NCI-H345 (cell line): Measurements from ENCODE around the gene KCNAB2.
A peak's percentile ranks its signal among the peaks of the same experiment; 100 is the strongest.

ENCODE experiments used
- DNase-seq: peaks from one replicate; lab custom pipeline; 2025; lab: John Stamatoyannopoulos, UW

KCNAB2 gene

DNA sequence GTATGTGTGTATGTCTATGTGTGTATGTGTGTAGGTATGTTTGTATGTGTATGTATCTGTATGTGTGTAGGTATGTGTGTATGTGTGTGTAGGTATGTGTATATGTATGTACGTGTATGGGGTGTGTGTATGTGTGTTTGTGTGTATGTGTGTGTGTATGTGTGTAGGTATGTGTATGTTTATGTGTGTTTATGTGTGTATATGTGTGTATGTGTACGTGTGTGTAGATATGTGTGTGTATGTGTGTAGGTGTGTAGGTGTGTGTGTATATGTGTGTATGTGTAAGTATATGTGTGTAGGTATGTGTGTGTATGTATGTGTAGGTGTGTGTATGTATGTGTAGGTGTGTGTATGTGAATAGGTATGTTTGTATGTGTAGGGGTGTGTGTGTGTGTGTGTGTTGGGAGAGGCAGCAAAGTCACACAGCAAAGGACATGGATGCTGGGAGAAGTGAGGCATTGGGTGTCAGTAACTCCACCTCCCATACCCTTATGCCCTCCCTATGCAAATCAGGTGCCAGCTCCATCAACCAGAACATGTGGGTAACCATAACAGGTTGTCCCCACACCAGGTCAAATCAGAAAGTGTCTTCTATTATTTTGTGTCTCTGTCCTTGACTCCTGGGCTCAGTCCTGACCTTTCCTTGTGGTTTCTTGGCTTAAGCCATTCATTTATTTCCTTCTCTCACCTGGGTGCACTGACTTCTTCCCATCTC is 15.0 kb upstream of the KCNAB2 start:
- DNase-seq = no peak

DNA sequence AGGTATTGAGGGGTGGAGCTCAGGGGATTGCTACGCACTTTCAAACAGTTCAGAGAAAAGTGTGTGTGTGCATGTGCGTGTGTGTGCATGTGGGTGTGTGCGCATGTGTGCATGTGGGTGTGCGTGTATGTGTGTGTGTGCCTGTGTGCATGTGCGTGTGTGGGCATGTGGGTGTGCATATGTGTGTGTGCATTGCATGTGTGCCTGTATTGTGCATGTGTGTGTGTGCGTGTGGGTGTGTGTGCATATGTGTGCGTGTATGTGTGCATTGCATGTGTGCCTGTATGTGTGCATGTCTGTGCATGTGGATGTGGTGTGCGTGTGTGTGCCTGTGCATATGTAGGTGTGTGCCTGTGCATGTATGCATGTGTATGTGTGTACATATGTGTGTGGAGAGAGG is 12.6 kb upstream of the KCNAB2 start:
- DNase-seq = no peak

DNA sequence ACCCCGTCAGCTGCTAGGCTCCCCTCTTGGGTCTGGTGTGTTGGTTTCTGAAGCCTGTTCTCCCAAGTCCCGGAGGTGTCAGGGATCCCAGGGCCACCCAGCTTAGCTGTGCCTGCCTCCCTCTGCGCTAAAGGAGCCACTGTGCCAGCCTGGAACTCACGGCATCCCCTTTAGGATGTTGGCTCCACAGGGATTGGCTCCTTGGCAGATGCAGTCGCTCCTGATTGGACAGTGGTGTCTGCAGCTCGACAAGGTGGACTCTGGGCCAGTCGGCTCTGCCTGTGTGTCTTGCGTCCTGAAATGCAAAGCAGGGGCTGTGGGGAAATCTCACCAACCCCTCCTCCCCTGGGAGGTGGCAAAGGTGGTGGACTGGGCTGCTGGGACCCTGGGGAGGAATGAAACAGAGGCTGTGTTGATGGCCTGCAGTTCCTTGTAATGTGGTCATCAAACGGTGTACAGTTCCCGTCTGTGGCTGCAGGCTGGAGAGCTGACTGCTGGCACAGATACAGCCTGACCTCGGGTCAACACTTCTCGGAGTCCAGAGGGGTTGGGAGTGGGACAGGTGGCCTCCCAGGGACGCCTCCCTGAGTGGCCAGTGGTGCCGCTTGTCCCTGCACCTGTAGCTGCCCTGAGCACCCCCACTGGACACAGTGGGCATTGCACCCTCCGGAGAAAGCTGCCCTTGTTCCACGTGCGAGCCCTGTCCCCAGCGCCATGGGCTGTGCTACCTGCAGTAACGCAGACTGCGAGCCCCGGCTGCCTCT is 11.5 kb upstream of the KCNAB2 start:
- peak; percentile 21 for DNase-seq

DNA sequence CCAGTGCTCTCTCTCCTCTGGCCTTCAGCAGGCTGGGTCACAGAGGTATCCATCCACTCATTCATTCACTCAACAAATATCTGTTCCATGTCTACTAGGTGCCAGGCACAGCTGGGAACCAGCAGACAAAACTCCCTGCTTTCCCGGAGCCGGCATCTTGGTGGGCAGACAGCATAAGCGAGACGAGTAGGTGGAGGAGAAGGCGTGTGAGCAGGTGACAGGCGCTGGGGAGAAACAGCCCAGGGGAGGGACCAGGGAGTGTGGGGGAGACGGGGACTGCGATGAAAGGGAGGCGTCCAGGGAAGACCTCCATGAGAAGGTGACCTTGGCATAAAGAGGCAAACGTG is 11.0 kb upstream of the KCNAB2 start:
- no peak for DNase-seq

DNA sequence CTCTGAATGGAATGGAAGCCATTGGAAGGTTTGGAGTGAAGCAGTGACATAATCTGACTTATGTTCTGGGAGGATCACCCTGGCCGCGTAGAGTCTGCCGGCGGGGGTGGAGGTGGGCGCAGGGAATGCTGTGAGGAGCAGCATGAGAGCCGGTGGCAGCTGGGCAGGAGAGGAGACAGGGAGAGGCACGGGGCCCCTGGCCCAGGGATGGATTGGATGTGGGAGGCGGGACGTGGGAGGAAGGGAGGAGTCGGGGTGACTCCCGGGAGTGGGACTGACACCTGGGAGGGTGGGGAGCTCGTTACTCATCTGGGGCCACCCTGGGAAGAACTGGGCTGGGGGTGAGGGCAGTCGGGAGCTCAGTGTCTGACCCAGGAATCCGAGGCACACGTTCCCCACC is 10.4 kb upstream of the KCNAB2 start:
- no peak for DNase-seq

DNA sequence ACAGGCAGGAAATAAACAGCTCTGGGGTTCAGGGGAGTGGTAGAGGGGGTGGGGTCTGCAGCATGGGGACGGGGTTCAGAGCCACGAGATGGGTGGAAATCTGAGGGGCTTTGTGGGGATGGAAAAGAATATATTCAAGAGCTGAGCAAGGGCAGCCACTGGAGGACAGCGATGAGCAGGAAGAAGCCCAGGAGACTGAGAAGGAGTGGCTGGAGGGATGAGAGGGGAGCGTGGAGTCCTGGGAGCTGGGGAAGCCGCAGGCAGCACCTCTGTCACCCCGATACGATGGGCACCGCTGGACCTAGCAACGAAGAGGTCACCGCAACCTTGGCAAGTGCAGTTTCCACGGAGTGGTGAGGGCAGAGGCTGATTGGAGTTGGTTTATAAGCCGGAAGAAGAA is 10.0 kb upstream of the KCNAB2 start:
- no peak for DNase-seq

DNA sequence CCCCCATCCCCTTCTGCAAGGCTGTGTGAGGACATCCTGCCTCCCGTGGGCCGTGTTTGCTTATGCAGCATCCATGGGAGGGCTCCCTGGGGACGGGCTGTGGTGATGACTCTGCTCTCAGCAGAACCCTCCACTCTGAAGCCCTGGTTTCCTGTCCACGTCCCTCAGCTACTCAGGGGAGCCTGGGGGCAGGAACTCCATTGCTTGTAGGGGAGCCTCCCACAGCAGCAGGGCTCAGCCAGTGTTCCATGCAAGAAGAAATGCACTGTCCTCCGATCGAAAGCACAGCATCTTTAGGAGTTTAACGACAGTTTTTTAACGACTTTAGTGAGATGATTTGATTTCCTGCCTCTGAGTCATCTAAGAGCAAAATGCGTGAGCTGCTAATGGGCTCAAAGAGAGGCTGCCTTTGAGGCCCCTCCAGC is 8.3 kb upstream of the KCNAB2 start:
- peak; percentile 53 for DNase-seq

DNA sequence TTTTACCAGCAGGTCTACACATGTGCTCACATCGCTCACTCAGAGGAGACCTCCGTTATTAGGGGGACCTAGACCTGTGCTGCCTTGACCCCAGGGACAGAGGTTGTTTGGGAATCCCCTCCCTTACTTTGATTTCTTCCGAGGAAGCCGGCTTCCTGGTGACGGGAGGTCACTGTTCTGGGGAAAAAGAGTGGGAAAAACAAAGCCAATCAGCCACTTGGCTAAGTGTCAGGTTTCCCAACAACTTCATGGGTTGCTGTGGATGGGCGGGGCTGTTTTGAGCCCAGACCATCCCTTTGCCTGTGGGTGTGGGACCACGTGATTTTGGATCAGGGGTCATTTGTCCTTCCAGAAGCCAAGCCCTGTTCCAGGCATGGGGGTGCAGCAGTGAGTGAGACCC is 7.1 kb upstream of the KCNAB2 start:
- no peak for DNase-seq

DNA sequence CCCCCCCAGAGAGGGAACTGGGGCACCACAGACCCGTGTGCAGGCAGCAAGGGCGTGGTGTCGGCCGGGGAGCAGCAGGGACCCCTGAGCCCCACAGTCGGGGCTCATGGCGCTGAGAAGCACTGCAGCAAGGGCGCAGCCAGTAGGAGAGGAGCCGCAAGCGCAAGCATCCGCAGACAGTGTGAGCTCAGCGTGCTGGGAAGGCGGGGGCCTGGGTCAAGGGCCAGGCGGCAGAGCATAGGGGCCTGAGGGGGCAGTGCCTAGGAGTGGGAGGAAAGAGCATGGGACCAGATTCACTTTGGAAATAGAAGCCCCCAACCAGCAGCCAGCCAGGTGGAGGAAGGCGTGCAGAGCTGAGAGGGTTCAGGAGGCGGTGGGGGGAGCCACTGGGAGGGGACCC is 6.7 kb upstream of the KCNAB2 start:
- no peak for DNase-seq

DNA sequence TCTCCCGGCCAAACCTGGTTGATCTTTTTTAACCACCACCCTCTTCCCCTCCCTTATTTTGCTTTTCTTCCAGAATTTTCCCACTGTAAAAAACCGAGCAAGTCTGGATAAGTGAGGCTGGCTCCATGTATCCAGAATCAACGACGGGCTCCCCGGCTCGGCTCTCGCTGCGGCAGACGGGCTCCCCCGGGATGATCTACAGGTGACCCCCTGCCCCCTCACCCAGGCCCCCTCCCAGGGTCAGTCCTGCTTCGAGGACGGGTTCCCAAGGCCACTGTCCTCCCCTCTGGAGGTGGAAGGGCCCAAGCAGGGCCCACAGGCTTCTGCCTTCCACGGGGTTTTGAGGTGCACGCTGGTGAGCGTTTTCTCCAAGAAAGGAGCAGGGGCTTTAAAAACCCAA is 5.2 kb upstream of the KCNAB2 start:
- no peak for DNase-seq

DNA sequence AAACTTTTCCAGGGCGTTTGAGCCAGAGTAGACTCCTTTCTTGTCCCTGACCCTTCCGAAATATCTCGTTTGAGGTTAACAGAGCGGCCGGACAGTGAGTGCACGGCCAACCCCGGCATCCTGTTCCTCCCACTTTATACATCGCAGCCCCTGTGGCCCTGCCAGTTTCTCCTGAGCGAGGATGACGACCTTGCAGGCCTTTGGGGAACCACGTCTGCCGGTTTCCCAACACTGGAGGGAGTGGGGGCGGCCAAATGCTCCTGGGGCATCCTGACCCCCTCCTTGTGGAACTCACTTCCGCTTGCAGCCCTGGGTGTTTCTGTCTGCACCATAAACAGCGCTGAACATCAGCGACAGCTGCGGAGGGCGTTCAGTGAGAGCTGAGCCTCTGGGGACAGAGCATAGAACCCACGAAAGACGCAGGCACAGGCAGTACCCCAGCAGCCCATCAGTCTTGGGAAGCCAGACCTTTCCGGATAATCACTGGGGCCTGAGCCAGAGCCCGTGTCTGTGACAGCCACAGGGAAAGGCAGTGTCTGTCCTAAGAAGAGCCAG is 4.8 kb upstream of the KCNAB2 start:
- DNase-seq = no peak

DNA sequence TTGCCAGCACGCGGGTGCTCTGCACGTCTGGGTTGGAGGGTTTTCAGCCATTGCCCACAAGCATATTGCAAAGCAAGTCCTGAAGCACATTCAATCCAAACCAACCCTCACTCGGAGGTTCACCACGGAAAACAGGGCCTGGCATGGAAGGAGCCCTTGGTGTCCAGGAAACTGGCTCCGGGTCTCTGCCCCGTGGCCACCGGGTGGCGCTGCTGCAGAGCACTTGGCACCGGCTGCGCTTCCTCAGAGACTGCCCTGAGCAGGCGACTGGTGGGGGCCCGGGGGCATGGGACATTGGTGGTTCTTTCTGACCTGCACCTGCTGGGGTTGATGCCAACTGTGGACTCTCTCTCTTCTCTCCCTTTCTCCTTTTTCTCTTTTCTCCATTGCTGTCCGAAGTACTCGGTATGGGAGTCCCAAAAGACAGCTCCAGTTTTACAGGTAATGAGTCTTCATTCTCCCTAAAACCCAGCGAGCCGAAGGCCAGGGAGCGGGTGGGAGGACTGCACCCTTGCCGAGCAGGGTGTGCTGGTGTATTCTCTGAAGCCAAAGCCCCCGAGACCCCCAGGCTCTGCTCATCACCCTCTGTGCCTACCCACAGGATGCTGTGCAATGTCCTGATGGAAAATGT is 4.1 kb upstream of the KCNAB2 start:
- no peak for DNase-seq

DNA sequence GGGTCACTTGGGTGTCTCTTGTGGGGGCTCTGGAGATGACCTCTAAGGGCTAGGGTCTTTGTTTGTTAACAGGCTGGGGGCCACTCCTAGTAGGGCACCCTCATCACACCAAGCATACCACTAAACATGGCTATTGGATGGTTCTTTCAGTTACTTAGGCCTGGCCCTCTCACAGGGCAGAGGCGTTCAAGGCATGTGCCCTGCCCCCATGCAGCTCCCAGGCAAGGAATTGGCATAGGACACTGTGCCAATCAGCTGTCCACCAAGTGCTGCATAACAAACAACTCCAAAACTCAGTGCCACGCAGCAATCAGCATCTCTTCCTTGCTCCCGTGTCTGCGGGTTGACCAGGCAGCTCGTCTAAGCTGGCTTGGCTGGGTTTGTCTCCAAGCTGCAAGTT is 2.1 kb upstream of the KCNAB2 start:
- no peak for DNase-seq

DNA sequence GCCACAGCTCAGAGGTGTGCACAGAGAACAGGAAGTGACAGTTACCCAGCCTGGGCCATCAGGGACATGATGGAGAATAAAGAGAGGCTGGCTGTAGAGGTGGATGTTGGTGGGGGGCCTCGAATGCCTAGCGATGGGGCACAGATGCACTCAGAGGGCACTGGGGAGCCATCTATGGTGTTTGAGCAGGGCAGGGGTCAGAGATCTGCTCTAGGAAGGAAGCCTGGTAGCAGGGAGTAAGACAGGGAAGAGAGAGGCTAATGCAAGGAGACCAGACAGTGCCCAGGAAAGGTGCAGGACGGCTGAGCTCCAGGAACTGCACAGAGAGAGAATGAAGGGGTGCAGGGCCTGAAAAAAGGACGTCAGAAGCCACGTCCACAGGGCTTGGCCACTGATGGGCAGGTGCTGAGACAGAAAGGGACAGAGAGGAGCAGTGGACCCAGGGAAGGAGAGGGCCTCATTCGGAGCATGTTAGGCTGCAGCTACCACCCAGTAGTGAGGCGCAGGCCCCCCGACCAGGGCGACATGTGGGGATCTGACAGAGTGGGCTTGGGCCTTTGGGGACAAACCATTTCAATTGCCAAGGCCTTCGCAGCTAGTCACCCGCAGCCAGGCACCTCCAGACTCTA is 1.1 kb upstream of the KCNAB2 start:
- DNase-seq = no peak

DNA sequence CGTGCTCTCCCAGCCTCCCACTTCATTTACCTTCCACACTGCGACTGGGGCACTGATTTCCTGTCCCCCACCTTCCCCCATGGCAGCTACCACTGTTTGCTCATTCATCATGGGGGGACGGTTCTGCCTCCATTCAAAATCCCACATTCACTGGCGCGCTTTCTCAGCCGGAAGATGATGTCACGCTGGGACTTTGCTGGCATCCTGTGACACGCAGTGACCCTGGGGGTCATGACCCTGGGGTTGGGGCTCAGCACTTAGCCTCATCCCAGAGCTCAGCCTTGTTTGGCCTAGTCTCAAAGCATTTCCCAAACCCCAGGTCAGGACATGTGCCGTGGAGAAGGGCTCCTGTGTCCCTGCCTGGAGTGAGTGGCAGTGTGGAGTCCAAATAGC is 582 bp upstream of the KCNAB2 start:
- no peak for DNase-seq

DNA sequence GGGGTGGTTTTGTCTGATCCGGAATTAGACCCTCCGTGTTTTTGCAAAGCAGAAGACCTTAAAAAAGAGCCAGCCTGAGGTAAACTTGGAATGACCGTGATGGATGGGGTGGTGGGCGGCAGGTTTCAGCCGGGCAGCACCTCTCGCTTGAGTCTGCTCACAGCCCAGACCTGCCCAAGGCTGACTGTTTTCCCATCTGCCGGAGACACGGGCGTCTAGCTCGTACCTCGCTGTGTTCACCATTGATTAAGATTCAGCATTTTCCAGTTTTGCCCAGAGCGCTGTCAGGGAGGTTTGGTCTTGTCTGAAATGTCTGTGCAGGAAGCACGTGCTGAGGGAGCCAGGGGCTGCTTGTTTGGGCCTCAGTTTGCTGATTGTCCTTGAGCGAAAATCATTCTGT is 591 bp downstream of the KCNAB2 start:
- no peak for DNase-seq

DNA sequence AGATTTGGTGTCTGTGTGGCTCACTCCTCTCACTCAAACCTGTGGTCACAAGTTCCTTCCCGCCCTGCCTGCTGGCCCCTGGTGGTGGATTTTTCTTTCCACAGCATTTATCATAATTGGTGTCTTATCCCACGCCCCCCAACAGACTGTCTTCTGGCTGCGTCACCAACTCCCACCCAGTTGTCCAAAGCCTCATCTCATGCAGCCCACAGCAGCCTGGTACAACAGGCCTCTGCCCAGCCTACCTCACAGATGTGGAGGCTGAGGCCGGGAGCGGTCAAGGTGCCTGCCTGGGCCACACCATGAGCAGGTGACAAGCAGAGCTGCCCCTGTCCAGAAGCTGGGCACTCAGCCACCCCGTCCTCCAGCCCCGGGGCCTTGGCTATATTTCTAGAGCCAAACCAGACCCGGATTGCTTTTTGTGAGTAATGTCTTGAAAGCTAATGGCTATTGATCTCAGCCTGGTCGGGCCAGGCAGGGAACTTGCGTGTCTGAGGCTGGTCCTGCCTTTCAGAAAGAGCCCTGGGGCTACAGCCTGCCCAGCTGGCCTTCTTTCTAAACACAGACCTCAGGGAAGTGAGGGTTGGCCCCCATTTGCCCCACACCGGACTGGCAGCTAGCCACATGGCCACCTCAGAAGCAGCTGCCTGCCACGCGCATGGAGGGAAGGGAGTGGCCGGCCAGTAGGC is 2.6 kb downstream of the KCNAB2 start:
- DNase-seq = no peak

DNA sequence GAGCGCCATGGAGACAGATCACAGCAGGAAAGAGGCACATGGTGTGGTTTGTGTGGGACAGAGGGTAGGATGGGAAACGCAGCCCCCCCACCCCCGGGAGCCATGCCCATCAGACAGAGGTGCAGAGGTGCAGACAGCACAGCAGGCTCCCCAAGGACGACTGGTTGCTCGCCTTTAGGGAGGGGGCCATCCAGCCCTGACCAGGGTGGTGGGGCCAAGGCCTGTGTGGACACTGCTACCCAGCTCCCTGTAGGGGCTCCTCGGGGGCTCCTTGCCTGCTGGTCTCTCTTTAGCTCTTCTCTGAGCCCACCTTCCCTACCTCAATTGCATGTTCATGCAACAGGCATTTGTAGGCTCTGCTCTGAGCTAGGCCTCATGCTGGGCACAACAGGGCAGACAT is 3.7 kb downstream of the KCNAB2 start:
- DNase-seq = no peak

DNA sequence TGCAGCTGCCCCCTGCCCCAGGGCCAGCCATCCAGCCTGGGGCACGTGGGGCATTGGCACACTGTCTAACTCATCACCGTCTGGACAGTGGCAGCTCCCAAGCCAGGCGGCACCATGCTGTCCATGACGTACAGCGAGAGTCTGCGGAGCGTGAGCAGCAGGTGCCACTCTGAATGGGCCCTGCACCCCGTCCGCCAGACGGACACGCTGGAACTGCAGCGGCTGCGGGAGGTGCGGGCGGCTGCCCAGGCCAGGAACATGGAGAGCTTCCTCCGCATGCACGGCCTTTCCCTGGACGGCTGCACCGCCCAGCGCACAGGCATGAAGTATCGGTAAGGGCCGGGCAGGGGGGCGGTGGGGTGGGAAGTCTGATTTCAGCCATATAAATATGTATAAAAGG is 5.7 kb downstream of the KCNAB2 start:
- no peak for DNase-seq

DNA sequence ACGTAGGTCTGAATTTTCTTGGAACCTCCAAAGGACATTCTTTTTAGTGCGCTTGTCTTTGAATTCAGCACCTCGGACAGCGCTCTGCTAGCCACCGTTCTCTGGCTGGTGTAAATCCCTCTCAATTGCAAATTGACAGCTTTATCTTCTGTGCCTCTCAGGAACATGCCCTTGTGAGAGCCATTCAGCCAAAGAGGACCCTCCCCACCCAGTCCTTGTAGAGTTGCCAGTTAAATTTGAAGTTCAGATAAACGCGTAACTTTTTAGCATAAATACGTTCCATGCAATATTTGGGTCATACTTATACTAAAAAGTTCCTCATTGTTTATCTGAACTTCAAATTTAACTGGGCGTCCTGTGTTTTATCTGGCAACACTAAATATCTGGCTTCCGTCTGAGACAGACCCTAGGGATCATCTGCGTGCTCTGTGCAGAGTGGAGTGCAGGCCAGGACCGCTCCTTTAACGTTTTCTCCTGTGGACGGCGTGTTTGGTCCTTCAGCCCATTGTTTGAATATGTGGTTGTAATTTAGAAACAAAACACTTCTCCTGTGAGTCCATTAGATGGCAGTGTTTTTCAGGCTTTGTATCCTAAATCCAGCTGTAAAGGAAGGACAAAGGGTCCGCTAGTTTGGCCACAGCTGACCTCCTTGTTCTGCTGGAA is 7.0 kb downstream of the KCNAB2 start:
- peak; percentile 35 for DNase-seq

DNA sequence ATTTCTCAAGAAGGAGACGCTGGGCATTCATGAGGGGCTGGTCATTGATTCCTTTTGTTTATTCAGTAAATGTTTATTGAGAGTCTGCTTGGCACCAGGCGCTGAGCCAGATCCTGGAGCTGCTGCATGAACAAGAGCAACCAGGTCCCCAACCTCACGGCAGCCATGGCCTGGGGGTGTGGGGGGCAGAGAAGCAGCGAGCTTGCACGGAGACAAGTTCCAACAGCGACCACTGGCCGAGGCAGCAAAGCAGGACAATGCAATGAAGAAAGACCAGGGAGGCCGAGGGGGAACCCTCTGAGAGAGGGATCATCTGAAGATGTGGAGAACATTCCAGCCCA is 7.5 kb downstream of the KCNAB2 start:
- no peak for DNase-seq

DNA sequence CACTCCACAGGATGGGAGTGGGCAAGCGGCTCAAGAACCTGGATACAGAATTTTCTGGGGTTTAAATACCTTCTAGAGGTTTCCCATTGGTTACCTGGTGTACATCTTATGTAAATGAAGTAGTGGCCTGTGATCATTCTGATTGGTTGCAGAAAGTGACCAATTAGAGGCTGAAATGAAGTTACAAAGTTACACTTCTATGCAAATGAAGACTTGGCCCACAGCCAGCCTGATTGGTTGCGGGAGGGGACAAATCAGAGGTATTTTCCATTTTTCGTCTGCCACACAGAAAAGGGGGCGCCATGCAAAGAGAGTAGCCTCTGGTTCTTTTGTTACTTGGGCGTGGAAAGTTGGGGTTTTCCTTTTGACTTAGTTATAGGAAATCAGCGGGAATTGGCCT is 8.9 kb downstream of the KCNAB2 start:
- no peak for DNase-seq
